Spleen (tissue), 11 donors: Measurements from ENCODE around the gene BANF2. TPM values are rescaled to one million over a fixed set of nuclear protein-coding genes. Genes with fewer than 3 reads are reported as not detected.

Source experiments
- DNase-seq: peaks from one replicate; pipeline ENCODE4 v3.0.0-alpha.2; 2020
- H3K27ac ChIP-seq, 8 donors: fragments of 200-600 bp; sonication (generic) in 7 of 8; 1 replicate in 4 of 8; 2 replicates in 4 of 8; pipeline versions ENCODE4 v1.5.0 to v1.8.0; 2016 to 2021; ENCODE audit warnings: inconsistent platforms in 4 of 8, mild to moderate bottlenecking in 4 of 8, moderate library complexity in 1 of 8
- H3K27me3 ChIP-seq, 7 donors: fragments of 200-600 bp; sonication (generic) in 6 of 7; replicated peaks in 1 of 7; 1 replicate in 4 of 7; 2 replicates in 3 of 7; pipeline versions ENCODE4 v1.5.0 to v1.8.0; 2016 to 2021; ENCODE audit warnings: inconsistent platforms in 3 of 7, mild to moderate bottlenecking in 1 of 7
- H3K36me3 ChIP-seq, 6 donors: fragments of 200-600 bp; sonication (generic) in 5 of 6; 1 replicate in 4 of 6; 2 replicates in 2 of 6; pipeline versions ENCODE4 v1.5.0 to v1.8.0; 2016 to 2021; ENCODE audit warnings: inconsistent platforms in 2 of 6
- H3K4me1 ChIP-seq, 6 donors: fragments of 200-600 bp; sonication (generic) in 5 of 6; 1 replicate in 3 of 6; 2 replicates in 3 of 6; pipeline versions ENCODE4 v1.5.0 to v1.8.0; 2016 to 2021; ENCODE audit warnings: inconsistent platforms in 3 of 6
- H3K4me3 ChIP-seq, 8 donors: fragments of 200-600 bp; sonication (generic) in 7 of 8; 1 replicate in 4 of 8; 2 replicates in 4 of 8; pipeline versions ENCODE4 v1.5.0 to v1.8.0; 2016 to 2021; ENCODE audit warnings: inconsistent platforms in 4 of 8, mild to moderate bottlenecking in 4 of 8, moderate library complexity in 2 of 8
- H3K9me3 ChIP-seq, 8 donors: fragments of 200-600 bp; sonication (generic) in 7 of 8; 1 replicate in 4 of 8; 2 replicates in 4 of 8; pipeline versions ENCODE4 v1.5.0 to v1.8.0; 2016 to 2021; ENCODE audit warnings: inconsistent platforms in 4 of 8
- CTCF ChIP-seq, 11 experiments: fragments of 200-600 bp in 7 of 11; fragments of 450-650 bp in 4 of 11; sonication (generic) in 4 of 11; IDR thresholded peaks in 8 of 11; conservative IDR thresholded peaks in 3 of 11; 1 replicate in 7 of 11; 2 replicates in 4 of 11; pipeline versions ENCODE4 v1.4.0 to v1.8.0; 2016 to 2021; ENCODE audit warnings: antibody characterized with exemption in 11 of 11, inconsistent platforms in 4 of 11, mild to moderate bottlenecking in 1 of 11
- POLR2A ChIP-seq, 3 donors: fragments of 450-650 bp; IDR thresholded peaks; one replicate each; pipeline ENCODE4 v1.5.1; 2017; ENCODE audit warnings: antibody characterized with exemption in 3 of 3, mild to moderate bottlenecking in 1 of 3
- POLR2AphosphoS5 ChIP-seq, 3 donors: sonication (generic); formaldehyde crosslinking; IDR thresholded peaks; one replicate each; pipeline ENCODE4 v1.5.1; 2017; ENCODE audit warnings: antibody characterized with exemption in 3 of 3
- WGBS, 5 donors: extraction: QIAGEN DNeasy Blood & Tissue Kit in 3 of 5; methylation state at CpG; one replicate each; pipeline versions ENCODE4 v1.1.5 to v1.1.7; 2013 to 2018; 5-methylcytosine and 5-hydroxymethylcytosine counted together
- intact Hi-C: fragments of 100-400 bp; cut with DNase I; formaldehyde crosslinking; loops from one replicate; pipeline ENCODE4 v1.15.0; 2023; ENCODE audit warnings: low total_unique reads
- polyA plus RNA-seq, 3 donors: library from polyadenylated mRNA; stranded (reverse); fragments of 200-250 nt; gene quantifications; one replicate each; pipeline ENCODE4 v1.2.1, GENCODE V29; 2013
- total RNA-seq, 7 donors: library from RNA; depleted of rRNA in 3 of 7; stranded (reverse); fragments of >200 nt in 3 of 7; fragmentation: NEBNext Ultra II Directional in 4 of 7; extraction: Animal tissue kit (Norgen Biotek cat#: 25700) in 4 of 7; gene quantifications; one replicate each; pipeline versions ENCODE4 v1.1.0 to v1.2.1, GENCODE V29; 2016 to 2021
- donor health status: healthy with polysubstance abuse.
- donor health status: DM: no; HTN: no; CAD: no; lungs with moderate emphysema.
- donor health status: DM: no; HTN: no; CAD: no.
- donor health status: Bipolar disorder and iron deficiency.
- donor health status: healthy.
- donor health status: DM: no; HTN: no; CAD: no.
- donor health status: DM: yes; HTN: yes; CAD: no.

BANF2 gene
- total and polyA plus RNA-seq, 10 donors: not detected

GRCh38 chr20:17660667-17661066 is 39.1 kb upstream of the BANF2 start:
- 81 to 94% (median 87%) methylated on average over 6 of the region's 6 CpGs for WGBS, 5 donors
- Histone ChIP-seq H3K27ac (no peak overlapping the region), H3K36me3 (peaks cover 3 to 47% (median 26%) of the 10 kb centered on the region in 6 donors), H3K27me3 (no peaks in the 10 kb centered on the region), H3K4me1 (peaks cover 0 to 59% (median 31%) of the 10 kb centered on the region in 6 donors), H3K4me3 (no peak overlapping the region), H3K9me3 (peaks cover 0 to 8% (median 7%) of the 10 kb centered on the region in 8 donors)
- intact Hi-C loops: no loop called here
- DNase-seq: peak; percentile 33
- TF ChIP-seq POLR2A (IDR thresholded peaks at IDR 0.05): no peak

- peak; percentile 14 for DNase-seq
- Histone ChIP-seq H3K4me3 (no peak overlapping the region), H3K27me3 (no peaks in the 10 kb centered on the region), H3K4me1 (peaks cover 4 to 65% (median 37%) of the 10 kb centered on the region in 6 donors), H3K27ac (no peak overlapping the region), H3K9me3 (peaks cover 0 to 8% (median 7%) of the 10 kb centered on the region in 8 donors), H3K36me3 (peaks cover 3 to 42% (median 22%) of the 10 kb centered on the region in 6 donors)
- intact Hi-C loops: no loop called here
- WGBS, 5 donors: 79 to 89% (median 87%) methylated on average over 5 of the region's 5 CpGs
- TF ChIP-seq CTCF (IDR thresholded peaks at IDR 0.05 in 8 of 11, conservative IDR thresholded peaks at IDR 0.05 in 3 of 11) (no peak), POLR2AphosphoS5 (IDR thresholded peaks at IDR 0.05) (no peak), POLR2A (IDR thresholded peaks at IDR 0.05) (no peak)
Observed at GRCh38 chr20:17661121-17661744, 38.5 kb upstream of the BANF2 start.

DNA sequence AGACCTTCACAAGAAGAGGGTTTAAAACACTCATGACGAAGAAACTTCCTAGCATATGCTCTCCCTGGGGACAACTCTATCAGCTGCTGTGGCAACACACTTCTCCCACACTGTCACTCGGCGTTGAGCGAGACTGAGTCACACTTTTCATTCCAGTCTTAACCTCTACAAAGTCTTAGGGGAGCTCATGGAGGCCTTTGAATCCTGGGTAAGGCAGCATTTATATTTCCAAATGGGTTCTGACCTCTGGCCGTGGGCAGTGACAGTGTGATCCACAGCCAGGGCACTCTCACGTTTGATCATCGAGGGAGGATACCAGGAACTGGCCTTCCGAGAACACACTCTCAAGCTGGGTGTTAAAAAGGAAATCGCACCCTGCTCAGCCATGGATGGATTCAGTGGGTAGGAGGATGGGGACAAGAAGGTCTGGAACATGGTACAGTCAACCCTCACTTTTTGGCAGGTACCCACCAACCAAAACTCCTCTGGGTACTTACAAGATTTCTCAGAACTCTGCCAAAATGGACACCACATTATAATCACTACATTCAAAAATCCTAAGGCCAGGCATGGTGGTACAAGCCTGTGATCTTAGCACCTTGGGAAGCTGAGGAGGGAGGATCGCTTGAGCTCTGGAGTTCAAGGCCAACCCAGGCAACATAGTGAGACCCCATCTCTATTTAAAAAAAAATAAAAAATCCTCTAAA is 37.3 kb upstream of the BANF2 start:
- intact Hi-C loops: no loop called here
- Histone ChIP-seq H3K27me3 (no peaks in the 10 kb centered on the region), H3K9me3 (peaks cover 0 to 8% (median 7%) of the 10 kb centered on the region in 8 donors), H3K27ac (peak overlapping the region in 1 of 8 donors; percentile 2), H3K36me3 (peaks cover 3 to 32% (median 14%) of the 10 kb centered on the region in 6 donors), H3K4me1 (peaks cover 4 to 64% (median 39%) of the 10 kb centered on the region in 6 donors), H3K4me3 (no peak overlapping the region)
- DNase-seq: peak; percentile 31
- 50 to 77% (median 69%) methylated on average over 10 of the region's 10 CpGs for WGBS, 5 donors
- no peak for TF ChIP-seq POLR2A (IDR thresholded peaks at IDR 0.05)
- no peak for TF ChIP-seq CTCF (IDR thresholded peaks at IDR 0.05 in 8 of 11, conservative IDR thresholded peaks at IDR 0.05 in 3 of 11)
- TF ChIP-seq POLR2AphosphoS5 (IDR thresholded peaks at IDR 0.05): no peak

- peak; percentile 37 for DNase-seq
Observed at GRCh38 chr20:17663040-17663399, 36.7 kb upstream of the BANF2 start.

More at GRCh38 chr20:17663040-17663399, 36.7 kb upstream of the BANF2 start:
- 94 to 95% (median 95%) methylated on average over 13 of the region's 13 CpGs for WGBS, 5 donors
- H3K4me3 ChIP-seq: no peak overlapping the region
- peaks cover 4 to 63% (median 39%) of the 10 kb centered on the region in 6 donors for H3K4me1 ChIP-seq
- H3K27ac ChIP-seq: no peak overlapping the region
- H3K27me3 ChIP-seq: no peaks in the 10 kb centered on the region
- intact Hi-C loops: no loop called here
- peaks cover 0 to 8% (median 7%) of the 10 kb centered on the region in 8 donors for H3K9me3 ChIP-seq
- peaks cover 3 to 32% (median 11%) of the 10 kb centered on the region in 6 donors for H3K36me3 ChIP-seq
- TF ChIP-seq CTCF (IDR thresholded peaks at IDR 0.05 in 8 of 11, conservative IDR thresholded peaks at IDR 0.05 in 3 of 11): no peak
- no peak for TF ChIP-seq POLR2AphosphoS5 (IDR thresholded peaks at IDR 0.05)
- no peak for TF ChIP-seq POLR2A (IDR thresholded peaks at IDR 0.05)
